H1 (cell line): Measurements from ENCODE around the gene ALOX5AP. TPM values are rescaled to one million over a fixed set of nuclear protein-coding genes. Genes with fewer than 3 reads are reported as not detected.

Experiments used
- RBBP5 ChIP-seq: IDR thresholded peaks from 2 replicates; pipeline ENCODE4 v1.7.1; 2012; ENCODE audit warnings: low read depth, mild to moderate bottlenecking, inconsistent platforms, low read length, moderate library complexity, borderline replicate concordance
- polyA plus RNA-seq, 7 experiments: library from polyadenylated mRNA; depleted of rRNA in 3 of 7; stranded (reverse) in 5 of 7; unstranded in 2 of 7; fragments of >200 nt in 5 of 7; fragments of 200-250 nt in 2 of 7; gene quantifications; 1 replicate in 5 of 7; 2 replicates in 1 of 7; 4 replicates in 1 of 7; pipeline versions ENCODE4 v1.2.1 to v1.2.3, GENCODE V29; 2011 to 2013; ENCODE audit warnings: missing spikeins in 2 of 7, mixed read lengths in 2 of 7
- total RNA-seq: library from RNA; stranded (reverse); fragmentation: NEBNext Ultra II Directional; extraction: Animal tissue kit (Norgen Biotek cat#: 25700); gene quantifications from 2 replicates; pipeline ENCODE4 v1.2.1, GENCODE V29; 2021
- TF ChIP-seq, protein P1 (sequence below): IDR thresholded peaks from 2 replicates; pipeline ENCODE4 v1.6.1; 2012; ENCODE audit warnings: inconsistent platforms

Gene ALOX5AP
- total and polyA plus RNA-seq, 2 of the 8 experiments (the other 6 are each of a cell fraction or from before 2014, with no cell fraction given), result not detected

DNA sequence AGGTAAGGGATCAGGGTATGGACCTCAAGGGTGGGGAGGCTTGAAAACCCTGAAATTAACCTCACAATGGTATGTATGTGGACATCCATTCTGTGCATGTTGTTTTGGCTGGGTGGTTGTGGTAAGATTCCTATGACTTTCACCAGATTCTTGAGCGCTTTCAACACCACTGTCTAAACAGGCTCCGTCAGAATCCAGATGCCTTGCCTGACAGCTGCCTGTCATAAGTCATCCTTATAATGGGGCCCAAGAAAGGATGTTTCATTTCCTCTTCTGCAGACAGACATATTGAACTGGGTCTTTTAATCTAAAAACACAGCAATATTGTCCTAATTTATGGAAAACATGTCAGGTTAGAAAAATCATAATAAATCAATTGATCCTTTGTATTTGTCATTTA, 41.3 kb downstream of the ALOX5AP start (continued):
- TF ChIP-seq, protein P1, sequence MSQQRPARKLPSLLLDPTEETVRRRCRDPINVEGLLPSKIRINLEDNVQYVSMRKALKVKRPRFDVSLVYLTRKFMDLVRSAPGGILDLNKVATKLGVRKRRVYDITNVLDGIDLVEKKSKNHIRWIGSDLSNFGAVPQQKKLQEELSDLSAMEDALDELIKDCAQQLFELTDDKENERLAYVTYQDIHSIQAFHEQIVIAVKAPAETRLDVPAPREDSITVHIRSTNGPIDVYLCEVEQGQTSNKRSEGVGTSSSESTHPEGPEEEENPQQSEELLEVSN, result no peak
- no peak for TF ChIP-seq RBBP5
